NB4 (cell line): Measurements from ENCODE around the gene EPHA6.

ENCODE experiments used
- POLR2A ChIP-seq: IDR thresholded peaks from 2 replicates; pipeline ENCODE4 v1.6.1; 2011; ENCODE audit warnings: mild to moderate bottlenecking; ENCODE audit not compliant: insufficient read length; ENCODE audit errors: extremely low read depth
- TF ChIP-seq, protein P1 (sequence below): IDR thresholded peaks from one replicate; pipeline ENCODE4 v1.5.1; 2012; ENCODE audit warnings: low read depth, low read length

DNA sequence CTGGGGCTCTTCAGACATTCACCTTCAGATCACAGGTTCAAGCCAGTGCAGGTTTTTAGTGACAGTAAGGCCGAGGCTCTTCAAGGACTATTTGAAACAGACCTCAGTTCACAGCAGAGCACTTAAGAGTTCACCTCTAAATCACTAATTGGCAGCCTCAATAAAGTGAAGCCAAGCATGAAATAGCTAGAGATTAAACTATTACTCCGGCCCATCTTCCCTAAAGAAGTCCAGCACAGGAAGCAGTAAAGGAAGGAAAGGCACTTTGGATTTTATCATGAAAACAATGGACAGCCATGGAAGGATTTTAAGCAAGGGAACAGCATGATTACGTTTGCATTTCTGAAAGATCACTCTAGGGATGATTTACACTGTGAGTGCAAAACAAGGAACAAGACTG, 922.5 kb downstream of the EPHA6 start:
- TF ChIP-seq, protein P1, sequence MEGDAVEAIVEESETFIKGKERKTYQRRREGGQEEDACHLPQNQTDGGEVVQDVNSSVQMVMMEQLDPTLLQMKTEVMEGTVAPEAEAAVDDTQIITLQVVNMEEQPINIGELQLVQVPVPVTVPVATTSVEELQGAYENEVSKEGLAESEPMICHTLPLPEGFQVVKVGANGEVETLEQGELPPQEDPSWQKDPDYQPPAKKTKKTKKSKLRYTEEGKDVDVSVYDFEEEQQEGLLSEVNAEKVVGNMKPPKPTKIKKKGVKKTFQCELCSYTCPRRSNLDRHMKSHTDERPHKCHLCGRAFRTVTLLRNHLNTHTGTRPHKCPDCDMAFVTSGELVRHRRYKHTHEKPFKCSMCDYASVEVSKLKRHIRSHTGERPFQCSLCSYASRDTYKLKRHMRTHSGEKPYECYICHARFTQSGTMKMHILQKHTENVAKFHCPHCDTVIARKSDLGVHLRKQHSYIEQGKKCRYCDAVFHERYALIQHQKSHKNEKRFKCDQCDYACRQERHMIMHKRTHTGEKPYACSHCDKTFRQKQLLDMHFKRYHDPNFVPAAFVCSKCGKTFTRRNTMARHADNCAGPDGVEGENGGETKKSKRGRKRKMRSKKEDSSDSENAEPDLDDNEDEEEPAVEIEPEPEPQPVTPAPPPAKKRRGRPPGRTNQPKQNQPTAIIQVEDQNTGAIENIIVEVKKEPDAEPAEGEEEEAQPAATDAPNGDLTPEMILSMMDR, result no peak
- TF ChIP-seq POLR2A, result no peak
